Stimulated activated CD4-positive, alpha-beta T cell treated with anti-CD3 and anti-CD28 coated beads, Interleukin-2, amount 100 ng/mL, for 4 hours (primary cell): Measurements from ENCODE around the gene NEDD4L.
"Not testable (repeated sequence)": the region's sequence is repeated elsewhere in the genome, so short reads cannot be mapped to it uniquely, and the experiment has no call there.

ENCODE experiments used
- DNase-seq: peaks from one replicate; pipeline ENCODE4 v3.0.0-alpha.2; 2020; ENCODE audit warnings: low read depth

NEDD4L gene

GRCh38 chr18:58043491-58044369 is at the start of gene NEDD4L:
Gene NEDD4L, plus strand, starts transcription at chr18:58044226. Its CDS starts 435 bp downstream, at chr18:58044661.
- DNase-seq, result peak; percentile 80

GRCh38 chr18:57995331-57995730 is 48.7 kb upstream of the NEDD4L start:
- no peak for DNase-seq

GRCh38 chr18:57996894-57997293 is 47.1 kb upstream of the NEDD4L start:
- DNase-seq, result not testable (repeated sequence)

- DNase-seq, result no peak
Observed at GRCh38 chr18:57997820-57998219, 46.2 kb upstream of the NEDD4L start.

GRCh38 chr18:57998461-57998860 is 45.6 kb upstream of the NEDD4L start:
- no peak for DNase-seq

GRCh38 chr18:58004317-58004716 is 39.7 kb upstream of the NEDD4L start:
- DNase-seq, result no peak

GRCh38 chr18:58005011-58005410 is 39.0 kb upstream of the NEDD4L start:
- no peak for DNase-seq

GRCh38 chr18:58005885-58006523 is 38.0 kb upstream of the NEDD4L start:
- no peak for DNase-seq

- no peak for DNase-seq
Observed at GRCh38 chr18:58009166-58009565, 34.9 kb upstream of the NEDD4L start.

- DNase-seq, result no peak
Observed at GRCh38 chr18:58010265-58010664, 33.8 kb upstream of the NEDD4L start.

- no peak for DNase-seq
Observed at GRCh38 chr18:58012356-58012755, 31.7 kb upstream of the NEDD4L start.

GRCh38 chr18:58013241-58014211 is 30.5 kb upstream of the NEDD4L start:
- DNase-seq, result no peak

- no peak for DNase-seq
Observed at GRCh38 chr18:58015065-58015780, 28.8 kb upstream of the NEDD4L start.

- no peak for DNase-seq
Observed at GRCh38 chr18:58017267-58017666, 26.8 kb upstream of the NEDD4L start.

GRCh38 chr18:58020567-58021107 is 23.4 kb upstream of the NEDD4L start:
- no peak for DNase-seq

- DNase-seq, result no peak
Observed at GRCh38 chr18:58021504-58021903, 22.5 kb upstream of the NEDD4L start.

GRCh38 chr18:58023108-58023507 is 20.9 kb upstream of the NEDD4L start:
- no peak for DNase-seq

GRCh38 chr18:58024139-58024538 is 19.9 kb upstream of the NEDD4L start:
- DNase-seq, result no peak

GRCh38 chr18:58025205-58025604 is 18.8 kb upstream of the NEDD4L start:
- DNase-seq, result no peak

- DNase-seq, result no peak
Observed at GRCh38 chr18:58025733-58026132, 18.3 kb upstream of the NEDD4L start.

- no peak for DNase-seq
Observed at GRCh38 chr18:58026395-58026794, 17.6 kb upstream of the NEDD4L start.
